ENCODE measurements around the gene KRT6A. TPM values are rescaled to one million over a fixed set of nuclear protein-coding genes. Genes with fewer than 3 reads are reported as not detected.

Gene KRT6A
- total RNA-seq, 2 donors from 2014 or later = not detected

DNA sequence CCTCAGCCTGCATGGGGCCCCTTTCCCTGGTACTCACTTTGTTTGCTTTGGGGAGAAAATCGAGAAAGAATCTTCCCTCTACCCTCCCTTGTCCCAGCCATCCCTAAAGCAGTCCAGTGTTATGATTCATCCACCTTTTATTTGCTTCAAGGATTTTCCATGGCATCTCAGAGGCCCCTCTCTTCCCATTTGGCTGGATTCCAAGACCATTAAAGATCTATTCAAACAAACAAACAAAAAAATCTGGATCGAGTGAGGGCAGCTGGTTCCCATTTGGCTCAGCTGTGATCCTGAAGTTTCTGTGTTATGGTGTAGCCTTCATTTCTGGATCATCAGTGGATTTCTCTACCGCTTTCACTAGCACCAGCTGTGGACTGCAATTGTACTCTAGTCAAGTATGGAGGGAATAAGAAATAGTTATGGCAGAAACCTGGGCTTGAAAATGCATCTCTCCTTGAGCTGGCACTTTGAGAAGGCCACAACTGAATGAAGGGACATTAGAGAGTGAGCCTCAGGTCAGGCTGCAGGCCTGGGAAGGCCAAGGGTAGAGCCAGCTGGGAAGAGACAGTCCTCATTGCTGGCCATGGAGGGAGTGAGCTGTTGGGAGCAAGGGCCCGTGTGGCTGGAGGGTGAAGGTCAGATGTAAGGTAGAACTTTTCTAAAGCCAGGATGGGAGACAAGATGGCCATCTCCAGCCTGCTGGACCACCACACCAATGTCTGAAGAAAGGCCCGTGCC lies 46.2 kb upstream of the KRT6A start:
- no peak overlapping the region for H3K4me3 ChIP-seq
- no peaks in the 10 kb centered on the region for H3K4me1 ChIP-seq
- H3K27ac ChIP-seq = no peak overlapping the region
- intact Hi-C loops (cut with DNase I) = no loop called here
- DNase-seq = no peak
- no peaks in the 10 kb centered on the region for H3K36me3 ChIP-seq
- H3K9ac ChIP-seq (ENCODE audit: low read depth in 2 of 2, low read length in 2 of 2) = no peak overlapping the region
- TF ChIP-seq, protein P1, sequence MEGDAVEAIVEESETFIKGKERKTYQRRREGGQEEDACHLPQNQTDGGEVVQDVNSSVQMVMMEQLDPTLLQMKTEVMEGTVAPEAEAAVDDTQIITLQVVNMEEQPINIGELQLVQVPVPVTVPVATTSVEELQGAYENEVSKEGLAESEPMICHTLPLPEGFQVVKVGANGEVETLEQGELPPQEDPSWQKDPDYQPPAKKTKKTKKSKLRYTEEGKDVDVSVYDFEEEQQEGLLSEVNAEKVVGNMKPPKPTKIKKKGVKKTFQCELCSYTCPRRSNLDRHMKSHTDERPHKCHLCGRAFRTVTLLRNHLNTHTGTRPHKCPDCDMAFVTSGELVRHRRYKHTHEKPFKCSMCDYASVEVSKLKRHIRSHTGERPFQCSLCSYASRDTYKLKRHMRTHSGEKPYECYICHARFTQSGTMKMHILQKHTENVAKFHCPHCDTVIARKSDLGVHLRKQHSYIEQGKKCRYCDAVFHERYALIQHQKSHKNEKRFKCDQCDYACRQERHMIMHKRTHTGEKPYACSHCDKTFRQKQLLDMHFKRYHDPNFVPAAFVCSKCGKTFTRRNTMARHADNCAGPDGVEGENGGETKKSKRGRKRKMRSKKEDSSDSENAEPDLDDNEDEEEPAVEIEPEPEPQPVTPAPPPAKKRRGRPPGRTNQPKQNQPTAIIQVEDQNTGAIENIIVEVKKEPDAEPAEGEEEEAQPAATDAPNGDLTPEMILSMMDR (IDR thresholded peaks at IDR 0.05) = no peak
- no peaks in the 10 kb centered on the region for H3K9me3 ChIP-seq
- H3K27me3 ChIP-seq = no peaks in the 10 kb centered on the region

DNA sequence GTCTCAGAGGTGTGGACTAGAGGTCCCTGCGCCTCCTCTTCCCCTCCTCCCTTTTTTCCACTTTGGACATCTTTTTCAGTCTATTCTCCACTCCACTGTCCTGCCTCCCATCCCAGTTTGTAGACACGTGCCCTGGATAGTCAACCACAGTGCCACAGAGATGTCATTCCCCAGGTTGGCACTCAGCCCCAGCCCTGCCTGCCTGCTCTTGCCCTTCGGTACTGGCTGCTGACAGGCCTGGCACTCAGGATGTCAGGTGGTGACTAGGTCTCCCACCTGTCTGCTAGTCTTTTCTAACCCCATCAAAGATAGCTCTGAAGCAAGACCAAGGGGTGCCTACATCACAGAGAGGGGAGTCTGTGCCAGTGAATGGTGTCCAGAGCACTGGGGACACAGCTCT lies 44.0 kb upstream of the KRT6A start:
- intact Hi-C loops (cut with DNase I) = no loop called here
- no peak overlapping the region for H3K4me3 ChIP-seq
- H3K9ac ChIP-seq (ENCODE audit: low read depth in 2 of 2, low read length in 2 of 2) = no peak overlapping the region
- H3K27ac ChIP-seq = no peak overlapping the region
- TF ChIP-seq, protein P1 (IDR thresholded peaks at IDR 0.05) = no peak
- H3K4me1 ChIP-seq = no peaks in the 10 kb centered on the region
- DNase-seq = no peak
- H3K9me3 ChIP-seq = no peaks in the 10 kb centered on the region
- no peaks in the 10 kb centered on the region for H3K27me3 ChIP-seq
- no peaks in the 10 kb centered on the region for H3K36me3 ChIP-seq

- H3K4me3 ChIP-seq = no peak overlapping the region
- no peaks in the 10 kb centered on the region for H3K27me3 ChIP-seq
- no peaks in the 10 kb centered on the region for H3K4me1 ChIP-seq
- intact Hi-C loops (cut with DNase I) = no loop called here
- H3K9ac ChIP-seq (ENCODE audit: low read depth in 2 of 2, low read length in 2 of 2) = no peak overlapping the region
- no peaks in the 10 kb centered on the region for H3K36me3 ChIP-seq
- no peak for DNase-seq
- no peak overlapping the region for H3K27ac ChIP-seq
- TF ChIP-seq, protein P1 (IDR thresholded peaks at IDR 0.05) = no peak
- H3K9me3 ChIP-seq = no peaks in the 10 kb centered on the region
These were observed 42.5 kb upstream of the KRT6A start for GRCh38 chr12:52535574-52535973.

DNA sequence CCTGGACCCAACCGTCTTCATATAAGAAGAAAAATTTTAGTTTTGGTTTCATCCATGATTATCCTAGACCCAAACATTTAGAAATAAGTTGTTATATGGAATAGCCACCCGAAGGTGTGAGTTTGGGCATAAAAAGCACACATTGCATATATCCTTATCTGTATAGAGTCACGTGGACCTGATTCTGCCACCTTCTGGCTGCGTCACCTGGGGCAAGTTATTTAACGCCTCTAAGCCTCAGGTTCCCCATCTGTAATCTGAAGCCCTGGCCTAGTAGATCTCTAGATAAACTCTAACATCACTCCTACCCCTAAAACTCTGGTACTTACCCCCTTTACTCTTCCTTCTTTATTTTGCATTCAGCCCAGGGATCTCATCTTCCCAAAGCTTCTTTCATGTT lies 41.4 kb upstream of the KRT6A start:
- no peaks in the 10 kb centered on the region for H3K9me3 ChIP-seq
- H3K36me3 ChIP-seq = no peaks in the 10 kb centered on the region
- H3K27ac ChIP-seq = no peak overlapping the region
- no peak overlapping the region for H3K4me3 ChIP-seq
- H3K4me1 ChIP-seq = no peaks in the 10 kb centered on the region
- TF ChIP-seq, protein P1 (IDR thresholded peaks at IDR 0.05) = no peak
- intact Hi-C loops (cut with DNase I) = no loop called here
- peak; percentile 34 for DNase-seq
- H3K27me3 ChIP-seq = no peaks in the 10 kb centered on the region
- H3K9ac ChIP-seq (ENCODE audit: low read depth in 2 of 2, low read length in 2 of 2) = no peak overlapping the region

DNA sequence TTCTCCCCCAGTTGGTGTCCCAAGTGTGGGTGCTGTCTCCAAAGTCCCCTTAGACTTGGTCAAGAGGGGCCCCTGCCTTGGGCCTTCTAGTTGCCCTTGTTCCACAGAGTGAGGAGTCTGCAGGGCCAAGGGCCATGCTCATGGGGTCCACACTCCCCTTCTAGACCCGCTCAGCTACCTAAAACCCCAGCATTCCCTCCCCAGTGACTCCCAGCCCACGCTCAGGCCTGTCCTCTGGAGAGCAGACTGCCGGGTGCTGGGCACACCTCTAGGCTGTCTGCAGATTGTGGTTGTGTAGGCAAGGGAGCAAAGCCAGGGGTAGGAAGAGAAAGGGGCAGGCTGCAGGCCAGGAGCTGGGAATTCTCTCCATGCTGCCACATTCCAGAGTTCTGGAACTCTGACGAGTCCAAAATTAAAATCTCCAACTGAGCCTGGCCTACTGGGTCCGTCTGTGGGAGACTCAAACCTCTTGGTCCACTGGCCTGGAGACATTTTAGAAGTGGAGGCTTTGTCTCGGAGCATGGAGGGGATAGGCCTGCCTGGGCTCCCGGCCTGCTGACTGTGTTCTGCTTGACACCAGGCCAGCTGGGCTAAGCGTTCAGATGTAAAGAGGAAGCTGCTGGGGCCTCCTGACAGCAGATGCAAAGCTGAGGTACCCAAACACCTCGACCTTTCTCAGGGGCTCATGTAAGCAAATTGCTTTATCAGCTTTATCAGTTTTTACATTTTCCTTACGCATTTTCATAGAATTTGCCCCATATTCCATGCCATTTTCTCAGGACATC lies 40.8 kb upstream of the KRT6A start:
- H3K4me1 ChIP-seq = no peaks in the 10 kb centered on the region
- H3K9ac ChIP-seq (ENCODE audit: low read depth in 2 of 2, low read length in 2 of 2) = no peak overlapping the region
- no peak overlapping the region for H3K27ac ChIP-seq
- intact Hi-C loops (cut with DNase I) = no loop called here
- no peaks in the 10 kb centered on the region for H3K9me3 ChIP-seq
- DNase-seq = no peak
- TF ChIP-seq, protein P1 (IDR thresholded peaks at IDR 0.05) = no peak
- H3K36me3 ChIP-seq = no peaks in the 10 kb centered on the region
- H3K4me3 ChIP-seq = no peak overlapping the region
- H3K27me3 ChIP-seq = no peaks in the 10 kb centered on the region

All from colonic mucosa (tissue), 4 donors.